NCI-H2107 treated with DMSO at 0.1 percent for 48 hours (cell line): Measurements from ENCODE around the gene LTBP4.
A peak's percentile ranks its signal among the peaks of the same experiment; 100 is the strongest.

ENCODE experiments used
- DNase-seq: peaks from one replicate; lab custom pipeline; 2025; ENCODE audit not compliant: unreplicated experiment; lab: John Stamatoyannopoulos, UW

Gene LTBP4

GRCh38 chr19:40658031-40658430 lies 56.9 kb downstream of the LTBP4 start:
- no peak for DNase-seq

DNA sequence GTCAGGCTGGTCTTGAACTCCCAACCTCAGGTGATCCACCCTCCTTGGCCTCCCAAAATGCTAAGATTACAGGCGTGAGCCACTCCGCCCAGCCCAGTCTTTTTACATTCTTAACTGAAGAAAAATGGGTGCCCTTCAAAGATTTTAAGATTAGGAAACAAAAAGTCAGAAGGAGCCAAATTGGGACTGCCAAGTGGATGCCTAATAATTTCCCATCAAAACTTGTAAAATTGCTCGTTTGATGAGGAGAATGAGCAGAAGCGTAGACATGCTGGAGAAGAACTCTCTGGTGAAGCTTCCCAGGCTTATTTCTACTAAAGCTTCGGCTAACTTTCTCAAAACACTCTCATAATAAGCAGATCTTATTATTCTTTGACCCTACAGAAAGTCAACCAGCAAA lies 57.9 kb downstream of the LTBP4 start:
- DNase-seq: no peak

DNA sequence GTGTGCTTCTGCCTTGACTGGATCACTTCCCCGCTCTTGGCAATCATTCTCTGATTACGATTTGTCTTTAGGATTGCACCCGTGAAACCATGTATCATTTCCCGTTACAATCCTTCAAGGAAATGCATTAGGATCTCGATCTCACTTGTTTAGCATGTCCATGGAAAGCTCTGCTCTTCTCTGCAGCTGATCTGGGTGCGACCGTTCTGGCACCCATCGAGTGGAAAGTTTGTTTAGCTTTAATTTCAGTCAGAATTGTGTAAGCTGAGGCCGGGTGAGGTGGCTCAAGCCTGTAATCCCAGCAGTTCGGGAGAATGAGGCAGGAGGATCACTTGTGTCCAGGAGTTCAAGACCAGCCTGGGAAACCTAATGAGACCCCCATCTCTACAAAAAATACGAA lies 58.4 kb downstream of the LTBP4 start:
- no peak for DNase-seq

DNA sequence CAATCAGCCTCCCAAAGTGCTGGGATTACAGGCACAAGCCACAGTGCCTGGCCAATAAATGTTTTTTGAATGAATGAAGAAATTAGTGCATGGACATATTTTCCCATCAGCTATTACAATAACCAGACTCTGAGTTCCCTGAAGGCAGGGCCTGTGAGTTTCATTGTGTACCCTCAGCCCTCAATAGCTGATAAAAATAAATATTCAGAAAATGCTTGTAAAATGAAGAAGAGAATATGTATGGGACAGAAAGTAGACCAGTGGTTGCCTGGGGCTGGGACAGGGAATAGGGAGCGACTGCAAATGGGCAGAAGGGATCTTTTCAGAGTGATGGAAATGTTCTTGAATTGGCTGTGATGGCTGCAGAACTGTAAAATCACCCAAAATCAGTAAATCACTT lies 60.4 kb downstream of the LTBP4 start:
- no peak for DNase-seq

- peak; percentile 24 for DNase-seq
Observed at GRCh38 chr19:40662925-40663694, 61.9 kb downstream of the LTBP4 start.

DNA sequence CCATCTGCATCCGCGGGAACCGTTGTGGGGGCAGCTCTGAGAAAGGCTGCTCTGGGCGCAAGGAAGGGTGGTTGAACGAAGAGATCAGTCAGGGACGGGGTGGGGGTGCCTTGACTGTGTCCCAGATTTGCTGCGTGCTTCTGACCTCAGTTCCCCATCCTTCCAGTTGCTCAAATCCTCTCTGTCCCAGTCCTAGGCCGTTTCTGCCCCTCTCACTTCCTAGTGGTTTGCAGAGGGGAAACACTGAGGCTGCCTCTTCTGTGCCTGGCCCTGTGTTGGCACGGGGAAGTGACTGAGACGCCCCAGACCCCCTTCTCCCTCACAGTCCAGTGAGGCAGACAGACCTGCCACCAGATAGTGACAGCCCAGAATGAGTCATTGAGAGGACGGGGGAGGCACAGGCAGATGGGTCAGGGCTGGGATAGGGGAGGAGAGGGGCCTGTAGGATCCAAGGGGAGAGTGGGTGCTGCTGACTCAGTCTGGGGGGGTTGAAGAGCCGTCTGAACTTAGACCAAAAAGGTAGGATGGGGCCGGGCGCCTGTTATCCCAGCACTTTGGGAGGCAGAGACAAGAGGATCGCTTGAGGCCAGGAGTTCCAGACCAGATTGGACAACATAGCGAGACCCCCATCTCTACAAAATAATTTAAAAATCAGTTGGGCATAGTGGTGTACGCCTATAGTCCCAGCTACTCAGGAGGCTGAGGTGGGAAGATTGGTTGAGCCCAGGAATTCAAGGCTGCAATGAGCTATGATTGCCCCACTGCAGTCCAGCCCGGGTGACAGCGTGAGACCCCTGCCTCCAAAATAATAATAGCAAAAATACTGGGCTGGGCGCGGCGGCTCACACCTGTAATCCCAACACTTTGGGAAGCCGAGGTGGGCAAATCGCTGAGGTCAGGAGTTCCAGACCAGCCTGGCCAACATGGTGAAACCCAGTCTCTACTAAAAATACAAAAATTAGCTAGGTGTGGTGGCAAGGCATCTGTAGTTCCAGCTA lies 62.8 kb downstream of the LTBP4 start:
- no peak for DNase-seq

DNA sequence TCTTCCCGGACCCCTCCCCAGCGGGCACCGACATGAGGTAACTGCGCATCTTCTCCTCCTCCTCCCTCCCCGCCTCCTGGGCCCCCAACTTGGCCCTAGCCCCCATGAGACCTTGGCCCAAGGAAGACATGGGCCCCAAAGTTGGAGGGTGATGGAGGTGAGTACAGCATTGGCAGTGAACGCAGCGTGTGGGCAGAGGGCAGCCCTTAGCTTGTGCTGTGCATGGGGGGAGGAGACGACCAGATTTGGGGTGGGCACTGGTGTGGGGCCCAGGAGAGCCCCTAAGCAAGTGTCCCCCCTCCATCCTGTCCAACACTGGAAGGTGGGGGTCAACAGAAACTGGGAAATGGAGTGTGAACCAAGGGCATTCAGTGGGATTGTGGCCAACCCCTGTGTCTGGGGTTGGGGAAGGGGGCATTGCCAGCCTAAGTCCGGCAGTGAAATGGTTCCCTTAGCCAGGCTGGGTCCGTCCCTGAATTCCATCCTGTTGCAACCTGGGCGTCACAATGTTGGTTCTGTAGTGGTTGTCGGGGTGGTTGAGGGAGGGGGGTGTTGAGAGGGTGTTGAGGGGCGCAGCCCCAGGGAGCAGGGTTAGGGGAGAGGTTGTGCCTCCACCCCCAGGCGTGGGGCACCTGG lies 65.8 kb downstream of the LTBP4 start:
- no peak for DNase-seq

GRCh38 chr19:40667602-40668001 lies 66.4 kb downstream of the LTBP4 start:
- DNase-seq: no peak

GRCh38 chr19:40668991-40669614 lies 67.9 kb downstream of the LTBP4 start:
- no peak for DNase-seq

DNA sequence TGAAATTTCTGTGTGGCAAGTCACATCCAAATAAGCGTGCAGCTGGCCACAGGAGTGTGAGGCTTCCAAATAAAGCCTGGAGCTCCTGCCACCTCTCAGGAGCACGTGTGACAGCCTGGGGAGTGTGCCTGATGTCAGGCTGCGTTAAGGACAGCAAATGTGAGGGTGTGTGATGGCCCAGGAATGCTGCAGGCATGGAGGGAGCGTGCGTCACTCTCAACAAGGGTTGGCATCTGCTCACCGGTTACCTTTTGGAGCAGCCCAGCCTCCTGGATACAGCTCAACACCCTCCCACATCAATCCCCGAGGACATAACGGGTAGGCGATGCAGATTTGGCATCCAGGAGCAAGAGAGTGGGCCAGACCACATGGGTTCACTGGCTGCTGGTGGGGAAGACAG lies 70.2 kb downstream of the LTBP4 start:
- DNase-seq: no peak

GRCh38 chr19:40672038-40672437 lies 70.9 kb downstream of the LTBP4 start:
- DNase-seq: no peak

- DNase-seq: no peak
Observed at GRCh38 chr19:40672573-40673299, 71.6 kb downstream of the LTBP4 start.

GRCh38 chr19:40673397-40673796 lies 72.2 kb downstream of the LTBP4 start:
- DNase-seq: no peak

DNA sequence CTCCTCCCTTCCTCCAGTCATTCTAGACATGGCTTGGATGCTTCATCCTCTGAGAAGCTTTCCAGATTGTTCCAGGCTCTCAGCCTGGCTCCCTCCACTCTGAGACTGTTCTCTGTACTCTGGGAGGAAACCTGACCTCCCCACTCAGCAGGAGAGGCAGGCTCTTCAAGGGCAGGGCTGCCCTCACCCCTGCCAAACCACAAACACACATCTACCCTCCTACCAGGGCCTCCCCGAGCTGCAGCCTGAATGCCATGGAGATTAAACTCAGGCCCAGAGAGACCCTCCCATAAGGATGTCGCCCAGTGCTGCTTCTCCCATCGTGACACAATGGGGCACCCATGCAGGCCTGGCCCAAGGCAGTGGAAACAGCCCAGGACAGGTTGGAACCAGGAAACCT lies 73.1 kb downstream of the LTBP4 start:
- DNase-seq: peak; percentile 63

DNA sequence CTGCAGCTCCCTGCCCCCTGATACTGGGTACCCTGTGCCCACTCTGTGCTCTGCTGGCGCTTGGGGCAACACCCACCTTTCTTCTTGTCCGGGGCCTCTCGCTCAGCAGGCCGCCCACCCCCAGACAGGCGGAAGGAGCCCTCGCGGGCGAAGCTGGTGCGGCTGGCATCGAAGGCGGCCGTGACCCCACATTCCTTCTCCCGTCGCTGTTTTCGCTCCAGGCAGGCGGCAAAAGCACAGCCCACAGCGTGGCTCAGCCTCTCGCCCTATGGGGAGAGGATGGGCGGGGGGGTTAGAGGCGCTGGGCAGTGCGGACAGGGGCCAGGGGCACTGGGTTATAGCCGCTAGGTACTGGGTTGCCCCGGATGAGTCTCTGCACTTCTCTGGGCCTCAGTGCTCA lies 76.0 kb downstream of the LTBP4 start:
- no peak for DNase-seq
